DLD1 (cell line): ENCODE results near the gene DIPK1A.
"Not testable (repeated sequence)": the region's sequence is repeated elsewhere in the genome, so short reads cannot be mapped to it uniquely, and the experiment has no call there.

Experiments used
- in situ Hi-C: cut with HindIII; loops from 2 replicates; pipeline ENCODE4 v1.10.0; 2017; ENCODE audit warnings: low sequenced_read_pairs

Gene DIPK1A

DNA sequence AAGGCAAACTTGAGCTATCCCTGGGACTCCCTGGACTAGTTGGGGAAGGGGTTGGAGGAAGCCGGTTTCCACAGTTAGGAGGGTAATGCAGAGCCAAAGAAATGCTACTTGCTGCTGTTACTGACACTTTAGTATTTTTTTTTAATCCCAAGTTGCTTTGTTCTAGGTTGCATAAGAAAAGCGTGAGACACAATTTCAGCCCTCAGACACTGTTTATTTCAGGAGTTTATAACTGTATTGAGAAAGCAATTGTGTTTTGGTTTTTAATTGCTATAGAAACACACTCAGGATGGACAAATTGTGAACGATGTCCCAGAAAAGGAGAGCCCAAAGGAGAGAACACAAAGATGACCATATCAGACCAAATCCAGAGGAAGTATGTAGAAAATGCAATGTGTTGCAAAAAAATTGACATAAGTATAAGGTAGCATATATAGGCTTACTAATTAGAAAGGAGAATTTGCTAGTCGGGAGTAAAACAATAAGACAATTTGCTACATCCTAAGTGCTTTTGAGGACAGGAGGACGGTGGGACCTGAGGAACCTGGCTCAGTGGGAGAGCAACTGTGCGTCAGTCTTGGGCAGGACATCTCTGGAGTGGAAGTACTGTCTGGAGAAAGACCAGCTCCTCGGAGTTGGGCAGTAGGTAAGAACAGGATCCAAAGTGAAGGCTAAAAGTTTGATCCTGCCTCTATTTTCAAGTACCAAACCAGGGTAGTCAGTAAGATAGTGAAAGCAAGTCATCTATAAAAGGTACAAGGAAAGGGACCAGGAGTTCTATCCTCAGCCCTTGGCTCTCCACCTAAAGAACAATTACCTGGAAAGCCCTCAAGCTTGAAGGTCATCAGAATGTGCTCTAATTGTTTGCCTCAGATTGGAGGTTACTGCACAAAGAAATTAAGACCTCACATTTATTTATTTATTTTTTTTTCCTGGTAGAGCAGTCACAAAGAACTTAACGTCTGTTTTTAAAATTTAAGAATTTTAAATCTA lies 39.9 kb downstream of the DIPK1A start:
- in situ Hi-C loops: no loop called here

DNA sequence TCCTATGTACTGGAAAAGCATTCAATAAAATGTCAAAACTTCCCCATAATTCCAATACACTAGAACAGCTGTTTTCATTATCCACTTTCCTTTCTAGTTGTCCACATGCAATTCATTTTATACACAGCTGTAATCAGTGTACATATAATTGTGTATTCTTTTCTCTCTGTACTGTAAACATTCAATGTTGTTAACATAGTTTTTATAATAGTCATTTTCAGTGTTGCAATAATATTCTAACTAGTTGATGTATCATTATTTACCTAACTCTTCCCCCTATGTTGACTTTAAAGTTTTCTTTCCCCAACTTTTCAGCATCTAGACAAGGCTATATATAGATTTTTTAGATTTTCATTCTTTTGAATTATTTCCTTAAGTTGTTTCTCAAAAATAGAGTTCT lies 44.4 kb downstream of the DIPK1A start:
- in situ Hi-C loops: no loop called here

DNA sequence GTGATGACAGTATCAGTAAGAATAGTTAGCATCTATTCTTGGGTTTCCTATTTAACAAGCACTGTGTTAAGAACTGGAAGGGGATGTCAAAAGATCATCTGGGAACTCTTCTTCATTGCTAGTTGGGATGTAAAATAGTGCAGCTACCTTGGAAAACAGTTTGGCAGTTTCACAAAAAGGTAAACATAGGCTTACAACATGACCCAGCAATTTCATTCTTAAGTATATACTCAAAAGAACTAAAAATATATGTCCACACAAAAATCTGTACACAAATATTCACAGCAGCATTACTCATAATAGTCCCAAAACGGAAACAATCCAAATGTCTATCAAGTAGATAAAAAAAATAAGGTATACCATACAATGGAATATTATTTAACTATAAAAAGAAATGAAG lies 45.7 kb downstream of the DIPK1A start:
- in situ Hi-C loops: no loop called here

DNA sequence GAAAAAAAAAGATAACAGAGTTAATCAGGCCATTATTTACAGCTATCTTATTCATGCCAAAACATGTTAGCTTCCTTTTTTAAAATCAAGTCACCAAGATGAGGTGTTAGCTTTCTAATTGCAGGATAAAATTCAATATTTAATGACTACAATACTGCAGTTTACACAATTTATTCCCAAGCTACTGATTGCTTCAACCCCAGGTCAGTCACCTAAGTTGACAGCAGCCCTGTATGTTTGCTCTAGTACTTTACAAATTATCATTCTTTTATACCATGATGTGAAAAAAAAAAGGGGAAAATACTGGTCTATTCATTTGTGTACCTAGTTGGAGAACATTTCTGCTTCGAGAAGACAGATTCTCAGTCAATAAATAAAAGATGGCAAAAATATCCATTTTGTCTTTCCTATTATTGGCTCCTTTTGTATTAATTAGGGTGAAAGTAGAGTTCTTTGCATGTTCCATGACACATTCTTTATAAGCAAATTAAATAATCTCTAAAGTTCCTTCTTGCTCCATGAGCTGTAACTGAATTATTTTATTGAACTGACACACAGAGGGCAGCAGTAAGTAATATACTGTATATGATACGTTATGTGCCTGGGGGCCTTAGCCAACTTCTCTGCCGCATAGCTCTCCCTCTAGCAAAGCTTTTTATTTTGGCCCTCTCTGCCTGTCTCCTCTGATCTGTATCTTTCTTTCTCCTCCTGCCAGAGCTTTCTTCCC lies 48.0 kb downstream of the DIPK1A start:
- in situ Hi-C loops: no loop called here

DNA sequence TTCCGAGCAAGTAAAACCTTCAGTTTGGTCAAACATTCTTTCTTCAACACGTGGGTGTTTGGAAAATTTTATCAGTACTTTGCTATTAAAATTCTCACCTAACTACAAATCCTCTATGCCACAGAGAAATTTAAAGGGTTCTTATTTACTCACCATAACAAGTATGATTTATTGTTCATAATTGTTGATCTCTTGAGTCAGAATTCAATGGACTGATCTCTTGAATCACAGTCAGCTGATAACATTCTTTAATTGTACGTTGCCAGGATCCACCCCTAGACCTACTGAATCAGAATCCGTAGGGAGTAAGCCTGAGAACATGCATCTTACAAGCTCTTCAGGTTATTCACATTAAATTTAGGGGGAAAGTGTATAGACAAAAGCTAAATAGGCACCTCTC lies 51.2 kb downstream of the DIPK1A start:
- in situ Hi-C loops: no loop called here

- in situ Hi-C loops: no loop called here
Measured at GRCh38 chr1:92909321-92909720, 51.9 kb downstream of the DIPK1A start.

GRCh38 chr1:92907949-92908684 lies 53.1 kb downstream of the DIPK1A start:
- in situ Hi-C loops: no loop called here

GRCh38 chr1:92903765-92904164 lies 57.5 kb downstream of the DIPK1A start:
- in situ Hi-C loops: no loop called here

- in situ Hi-C loops: no loop called here
Measured at GRCh38 chr1:92902406-92902744, 58.9 kb downstream of the DIPK1A start.

GRCh38 chr1:92901699-92902405 lies 59.4 kb downstream of the DIPK1A start:
- in situ Hi-C loops: no loop called here

DNA sequence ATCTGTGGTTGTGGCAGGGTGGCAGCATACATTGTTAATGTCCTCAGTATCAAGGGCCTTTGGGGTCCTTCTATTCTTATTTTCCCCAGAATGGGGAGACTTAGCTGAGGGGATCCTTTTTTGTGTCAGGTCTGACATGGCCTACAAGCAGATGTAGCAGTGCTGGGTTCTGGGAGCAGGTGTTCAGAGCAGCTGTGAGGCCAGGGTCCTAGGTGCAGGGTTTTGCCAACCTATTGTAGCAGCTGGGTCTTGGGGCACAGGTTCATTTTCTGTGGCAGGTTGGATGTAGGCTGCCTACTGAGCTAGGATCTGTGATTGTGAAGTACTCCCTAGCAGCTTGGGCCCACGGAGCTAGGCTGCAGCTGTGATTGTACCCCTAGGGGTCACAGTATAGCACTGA lies 60.1 kb downstream of the DIPK1A start:
- in situ Hi-C loops: no loop called here

DNA sequence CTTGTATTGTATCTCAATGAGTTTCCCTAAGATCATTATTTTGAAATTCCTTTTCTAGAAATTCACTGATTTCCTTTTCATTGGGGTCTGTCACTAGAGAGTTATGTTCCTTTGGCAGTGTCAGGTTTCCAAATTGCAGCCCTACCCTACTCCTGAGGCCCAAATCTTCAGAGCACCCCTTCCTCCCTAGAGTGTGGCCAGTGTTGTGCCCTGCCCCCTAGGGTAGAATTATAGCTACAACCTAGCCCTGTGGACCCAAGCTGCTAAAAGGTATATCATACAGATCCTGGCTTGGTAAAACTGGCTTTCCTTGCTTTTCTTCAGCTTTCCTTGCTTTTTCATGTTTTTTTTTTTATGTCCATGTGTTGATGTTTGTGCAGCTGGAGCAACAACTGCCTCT lies 60.7 kb downstream of the DIPK1A start:
- in situ Hi-C loops: no loop called here

GRCh38 chr1:92899780-92900179 lies 61.5 kb downstream of the DIPK1A start:
- in situ Hi-C loops: no loop called here

DNA sequence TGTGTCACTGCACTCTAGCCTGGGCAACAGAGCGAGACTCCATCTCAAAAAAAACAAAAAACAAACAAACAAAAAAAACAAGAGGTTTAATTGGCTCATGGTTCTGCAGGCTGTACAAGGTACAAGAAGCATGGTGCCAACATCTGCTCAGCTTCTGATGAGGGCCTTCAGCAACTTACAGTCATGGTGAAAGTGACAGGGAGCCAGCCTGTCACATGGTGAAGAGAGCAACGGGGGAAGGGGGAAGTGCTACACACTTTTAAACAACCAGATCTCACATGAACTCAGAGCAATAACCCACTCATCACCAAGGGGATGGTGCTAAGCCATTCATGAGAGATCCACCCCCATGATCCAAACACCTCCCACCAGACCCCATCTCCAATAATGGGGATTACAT lies 63.2 kb downstream of the DIPK1A start:
- in situ Hi-C loops: not testable (repeated sequence)

- in situ Hi-C loops: no loop called here
Measured at GRCh38 chr1:92887465-92887864, 73.8 kb downstream of the DIPK1A start.

- in situ Hi-C loops: no loop called here
Measured at GRCh38 chr1:92886886-92887419, 74.3 kb downstream of the DIPK1A start.

- in situ Hi-C loops: no loop called here
Measured at GRCh38 chr1:92884195-92884594, 77.1 kb downstream of the DIPK1A start.

GRCh38 chr1:92883297-92883696 lies 78.0 kb downstream of the DIPK1A start:
- in situ Hi-C loops: no loop called here

GRCh38 chr1:92882819-92883218 lies 78.4 kb downstream of the DIPK1A start:
- in situ Hi-C loops: no loop called here

DNA sequence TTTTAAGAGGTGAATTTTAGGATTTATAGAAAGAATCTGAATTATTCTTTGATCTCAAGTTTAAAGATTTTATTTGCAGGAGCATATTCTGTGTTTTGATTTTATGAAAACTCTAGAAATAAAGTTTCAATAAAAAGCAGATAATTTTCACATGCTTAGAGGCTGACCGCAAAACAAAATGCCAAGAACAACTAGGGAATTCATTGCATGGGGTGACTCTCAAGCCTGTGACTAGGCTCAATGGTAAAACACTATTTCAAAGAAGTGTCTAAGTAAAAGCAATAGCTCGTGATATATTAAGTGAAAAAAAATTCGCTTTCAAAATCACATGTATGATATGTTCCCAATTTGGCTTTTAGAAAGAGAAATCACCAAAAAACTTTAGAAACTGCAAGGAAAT lies 79.9 kb downstream of the DIPK1A start:
- in situ Hi-C loops: no loop called here
